ENCODE data around the gene GPLD1.

DNA sequence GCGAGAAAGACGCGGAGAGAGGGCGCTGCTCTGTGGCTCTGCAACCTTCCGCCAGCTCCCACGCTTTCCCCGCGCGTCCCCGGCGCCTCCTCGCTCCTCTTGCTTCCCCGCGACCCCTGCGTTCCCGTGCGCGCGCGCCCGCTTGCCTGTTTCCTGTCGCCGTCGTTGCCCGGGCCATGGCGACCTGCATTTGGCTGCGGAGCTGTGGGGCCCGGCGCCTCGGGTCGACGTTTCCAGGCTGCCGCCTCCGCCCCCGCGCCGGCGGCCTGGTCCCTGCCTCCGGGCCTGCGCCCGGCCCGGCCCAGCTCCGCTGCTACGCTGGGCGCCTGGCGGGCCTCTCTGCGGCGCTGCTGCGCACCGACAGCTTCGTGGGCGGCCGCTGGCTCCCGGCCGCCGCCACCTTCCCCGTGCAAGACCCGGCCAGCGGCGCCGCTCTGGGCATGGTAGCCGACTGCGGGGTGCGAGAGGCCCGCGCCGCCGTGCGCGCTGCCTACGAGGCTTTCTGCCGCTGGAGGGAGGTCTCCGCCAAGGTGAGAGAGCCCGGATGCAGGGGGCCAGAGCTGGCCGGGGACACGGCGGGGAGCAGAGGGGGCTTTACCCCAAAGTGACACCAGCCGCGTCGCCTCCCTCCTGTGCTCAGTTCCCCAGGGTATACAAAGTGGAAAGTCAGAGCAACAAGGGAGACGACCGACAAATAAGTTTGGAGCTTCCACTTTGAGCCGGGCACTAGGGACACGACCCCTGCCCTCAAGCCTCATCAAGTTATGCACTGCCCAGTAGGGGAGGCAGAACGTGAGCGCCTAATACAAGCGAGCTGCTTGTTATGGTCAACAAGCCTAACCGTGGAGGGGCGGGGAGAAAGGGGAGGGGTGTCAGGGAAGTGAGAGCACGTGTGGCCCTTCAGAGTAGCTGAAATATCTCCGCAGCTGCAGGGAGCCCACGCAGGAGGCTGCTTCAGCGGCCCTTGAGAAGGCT is 5.7 kb upstream of the GPLD1 start, which contains the start of gene ALDH5A1:
- TF ChIP-seq POLR2A (IDR thresholded peaks at IDR 0.05; ENCODE audit: low read length): peak; percentile 48
- TF ChIP-seq GATA1 (IDR thresholded peaks at IDR 0.05; ENCODE audit: low read depth, low read length): no peak
